Glomerular endothelial cell (primary cell): ENCODE data around the gene ANGPT4. TPM values are rescaled to one million over a fixed set of nuclear protein-coding genes. Genes with fewer than 3 reads are reported as not detected.

ENCODE experiments used
- DNase-seq: peaks from one replicate; pipeline ENCODE4 v3.0.0-alpha.2; 2011; ENCODE audit warnings: low read depth, low spot score; ENCODE audit errors: extremely low read depth
- total RNA-seq: library from RNA; depleted of rRNA; stranded (reverse); fragments of >200 nt; gene quantifications from 2 replicates; pipeline ENCODE4 v1.2.3, GENCODE V29; 2015

Gene ANGPT4
- total RNA-seq, 1 donor from 2014 or later, result not detected

GRCh38 chr20:942611-943010 is 26.5 kb upstream of the ANGPT4 start:
- DNase-seq, result no peak

- no peak for DNase-seq
These were observed 24.8 kb upstream of the ANGPT4 start for GRCh38 chr20:940926-941325.

- no peak for DNase-seq
These were observed 23.5 kb upstream of the ANGPT4 start for GRCh38 chr20:939606-940005.

- DNase-seq, result no peak
These were observed 18.2 kb upstream of the ANGPT4 start for GRCh38 chr20:934186-934840.

DNA sequence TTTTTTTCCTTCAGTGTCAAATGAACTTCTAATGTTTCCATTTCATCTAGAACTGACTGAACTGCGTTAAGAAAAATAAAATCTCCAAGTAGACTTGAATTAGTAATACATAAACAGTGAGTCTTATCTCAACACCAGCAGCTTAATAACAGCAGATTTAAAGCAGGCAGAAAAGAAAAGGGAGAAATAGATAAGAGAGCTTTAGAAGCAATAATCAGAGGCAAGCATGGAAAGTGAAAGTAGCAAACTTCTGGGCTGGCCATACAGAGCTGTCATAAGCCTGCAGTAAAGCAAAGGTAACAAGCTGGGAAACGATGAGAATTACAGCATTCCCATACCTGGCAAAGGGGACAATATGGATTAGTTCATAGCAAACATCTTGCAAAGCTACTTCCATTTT is 16.9 kb upstream of the ANGPT4 start:
- DNase-seq, result no peak

DNA sequence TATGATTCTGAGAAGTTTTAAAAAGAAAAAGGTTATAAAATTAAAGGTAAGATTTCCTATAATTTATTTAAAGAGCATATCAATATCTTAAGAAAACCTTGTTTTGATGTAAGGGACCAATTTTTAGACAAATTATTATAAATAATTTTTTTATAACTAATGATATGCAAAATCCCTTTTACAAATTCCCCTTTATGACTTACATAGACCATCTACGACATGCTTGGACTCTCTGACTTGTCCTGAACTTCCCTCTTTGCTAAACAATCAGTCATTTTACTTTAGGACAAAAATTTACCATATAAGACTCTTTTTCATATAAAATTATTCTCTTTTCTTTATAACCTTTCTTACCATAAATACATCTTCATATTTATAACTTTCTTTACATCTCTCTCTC is 15.3 kb upstream of the ANGPT4 start:
- DNase-seq, result no peak

DNA sequence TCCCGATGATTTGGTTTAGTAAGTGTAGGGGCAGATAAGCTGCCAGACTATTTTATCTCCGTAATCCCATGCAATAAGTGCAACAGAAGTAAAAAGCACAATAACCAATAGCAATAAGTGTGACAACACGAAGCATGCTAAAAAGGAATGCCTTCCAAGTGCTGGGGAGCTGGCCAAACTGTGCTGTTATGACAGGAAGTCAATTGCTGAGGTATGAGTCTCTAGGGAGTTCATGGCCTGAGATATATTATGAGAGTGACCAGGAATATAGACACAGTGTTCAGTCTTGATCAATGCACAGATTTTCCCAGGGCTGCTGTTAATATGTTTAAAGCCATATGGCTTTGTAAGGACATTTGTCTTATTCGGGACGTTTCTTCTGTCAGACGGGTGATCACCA is 10.5 kb upstream of the ANGPT4 start:
- no peak for DNase-seq

GRCh38 chr20:925516-925915 is 9.4 kb upstream of the ANGPT4 start:
- no peak for DNase-seq

- DNase-seq, result no peak
These were observed 8.5 kb upstream of the ANGPT4 start for GRCh38 chr20:924639-925038.

- DNase-seq, result no peak
These were observed 6.6 kb upstream of the ANGPT4 start for GRCh38 chr20:922781-923180.

DNA sequence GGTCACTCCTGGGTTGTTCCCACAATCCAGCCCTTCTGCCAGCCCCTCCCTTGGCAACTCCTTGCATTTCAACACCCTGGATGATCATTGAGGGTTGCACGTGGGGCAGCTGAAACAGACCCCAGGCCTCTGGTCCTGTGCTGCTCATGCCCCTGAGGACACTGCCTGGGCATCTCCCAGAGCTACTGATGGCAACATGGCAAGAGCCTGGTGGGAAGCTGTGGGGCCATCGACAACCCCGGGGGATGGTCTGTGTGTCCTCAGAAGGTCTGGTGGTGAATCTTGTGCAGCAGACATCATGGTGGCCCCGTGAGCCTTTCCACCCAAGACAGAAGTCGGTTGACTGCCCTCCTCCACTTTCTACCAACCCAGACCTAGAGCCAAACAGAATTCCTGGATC is 4.9 kb upstream of the ANGPT4 start:
- DNase-seq, result no peak

DNA sequence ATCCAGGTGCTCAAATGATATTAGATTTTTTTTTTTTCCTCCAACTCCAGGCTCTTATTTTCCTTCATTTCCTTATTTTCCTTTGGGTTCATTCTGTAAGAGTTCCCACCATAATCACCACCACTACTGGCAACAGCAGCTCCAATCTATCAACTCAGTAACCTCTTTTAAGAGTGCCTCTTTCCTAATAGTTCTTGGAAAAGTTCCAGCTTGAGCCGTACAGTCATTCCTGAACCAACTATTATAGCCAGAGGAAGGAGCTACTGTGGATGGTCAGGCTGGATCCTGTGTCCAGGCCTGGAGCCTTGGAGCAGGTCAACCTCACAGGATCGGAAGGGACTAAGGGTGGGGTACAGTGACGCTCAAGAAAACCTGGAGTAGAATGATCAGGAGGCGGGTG is 4.2 kb upstream of the ANGPT4 start:
- DNase-seq, result no peak

DNA sequence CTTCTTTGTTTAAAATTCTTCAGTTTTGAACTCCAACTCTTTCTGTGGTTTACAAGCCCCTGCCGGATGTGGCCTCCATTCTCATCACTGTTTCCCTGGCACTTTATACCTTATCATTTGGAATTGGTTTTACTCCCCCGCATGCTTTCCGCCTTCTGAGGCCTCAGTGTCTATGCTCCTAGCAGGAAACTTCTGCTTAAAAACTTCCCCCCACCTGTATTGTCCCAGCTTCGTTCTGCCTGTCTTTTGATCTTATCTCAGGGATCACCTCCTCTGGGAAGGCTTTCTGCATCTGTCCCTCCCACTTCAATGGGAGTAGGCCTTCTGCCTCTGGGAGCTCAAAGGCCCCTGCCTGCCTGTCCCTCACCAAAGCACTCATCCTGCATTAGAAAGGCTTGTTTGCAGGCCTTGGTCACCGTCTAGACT is 3.4 kb upstream of the ANGPT4 start:
- DNase-seq, result no peak

- DNase-seq, result no peak
These were observed 1.3 kb upstream of the ANGPT4 start for GRCh38 chr20:917416-917815.

DNA sequence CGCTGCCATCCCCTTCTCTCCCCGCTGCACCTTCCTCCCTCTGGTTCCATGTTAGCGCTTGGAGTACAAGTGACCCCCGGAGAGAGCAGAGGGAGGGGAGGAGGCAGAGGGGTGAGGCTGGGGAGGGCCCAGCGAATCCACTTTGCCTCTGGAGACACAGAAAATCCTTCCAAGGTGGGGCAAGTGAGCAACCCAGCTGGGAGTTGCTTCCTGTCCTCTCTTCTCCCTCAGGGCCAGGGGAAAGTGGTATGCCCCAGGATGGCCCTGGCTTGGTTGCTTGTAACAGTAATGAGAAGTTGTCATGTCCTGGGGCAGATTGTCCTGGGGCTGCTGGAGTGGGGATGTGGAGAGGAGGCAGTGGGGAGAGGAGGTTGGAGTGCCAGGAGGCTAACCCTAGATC is 691 bp upstream of the ANGPT4 start:
- DNase-seq, result no peak

DNA sequence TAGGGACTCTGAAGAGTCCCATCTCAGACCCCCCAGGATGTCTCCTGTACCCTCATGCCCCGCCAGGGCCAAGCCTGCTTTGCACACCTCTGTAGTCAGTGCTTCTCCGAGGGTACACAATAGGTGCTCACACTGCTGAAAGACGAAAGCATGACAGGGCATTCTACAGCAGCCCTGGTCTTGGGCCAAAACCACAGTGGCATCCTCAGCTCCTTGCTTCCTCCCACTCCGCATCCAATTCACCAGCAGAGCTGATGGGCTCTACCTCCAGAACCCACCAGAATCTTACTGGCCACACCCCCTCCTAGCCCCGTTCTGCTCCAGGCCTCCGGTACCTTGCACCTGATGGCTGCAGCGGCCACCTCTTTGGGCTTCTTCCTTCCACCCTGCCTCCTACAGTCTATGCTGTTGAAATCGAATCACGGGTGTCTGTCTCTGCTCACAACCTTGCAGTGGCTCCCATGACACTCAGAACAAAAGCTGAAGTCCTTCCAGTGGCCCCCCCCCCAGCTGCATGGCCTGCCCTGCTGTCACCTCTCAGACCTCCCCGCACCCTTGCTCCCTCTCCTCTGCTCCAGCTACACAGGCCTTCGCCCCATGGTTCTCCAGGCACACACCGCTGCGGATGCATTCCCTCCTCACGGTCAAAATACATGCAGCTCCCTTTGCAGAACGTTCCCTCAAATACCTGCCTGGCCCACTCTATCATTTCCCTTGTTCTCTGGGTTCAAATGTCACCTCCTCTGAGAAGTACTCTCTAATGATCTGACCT is 1.2 kb downstream of the ANGPT4 start:
- DNase-seq, result no peak

- no peak for DNase-seq
These were observed 2.8 kb downstream of the ANGPT4 start for GRCh38 chr20:913306-913849.

DNA sequence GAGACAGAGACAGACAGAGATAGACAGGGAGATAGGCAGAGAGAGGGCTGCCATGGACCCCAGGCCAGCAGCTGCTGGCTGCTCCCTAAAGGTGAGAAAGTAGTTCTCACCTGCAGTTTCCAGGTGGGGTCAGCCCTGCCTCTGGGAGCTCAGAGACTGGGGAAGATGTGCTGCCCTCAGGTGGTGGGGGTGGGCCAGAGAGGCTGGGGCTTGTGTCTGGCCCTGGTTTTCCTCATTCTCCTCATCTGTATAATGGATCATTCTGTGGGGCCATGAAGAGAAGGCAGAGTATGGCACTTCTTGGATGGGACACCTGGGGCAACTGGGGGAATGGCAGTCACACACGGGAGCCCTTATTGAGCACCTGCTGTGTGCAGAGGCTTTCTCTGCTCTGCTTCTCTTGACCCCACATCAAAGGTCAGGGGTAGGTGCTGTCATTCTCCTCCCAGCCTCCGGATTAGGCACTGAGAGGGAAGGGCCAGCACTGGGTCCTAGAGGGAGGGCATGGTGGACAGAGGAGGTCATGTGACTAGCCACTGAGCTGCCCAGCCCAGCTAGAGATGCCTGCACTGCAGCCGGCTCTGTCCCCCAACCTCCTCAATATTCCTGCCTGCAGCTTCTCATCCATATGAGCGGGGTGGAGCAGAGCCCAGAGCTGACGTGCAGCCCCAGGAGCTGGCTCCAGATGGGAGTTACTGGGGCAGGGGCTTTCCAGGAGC is 4.1 kb downstream of the ANGPT4 start:
- no peak for DNase-seq

DNA sequence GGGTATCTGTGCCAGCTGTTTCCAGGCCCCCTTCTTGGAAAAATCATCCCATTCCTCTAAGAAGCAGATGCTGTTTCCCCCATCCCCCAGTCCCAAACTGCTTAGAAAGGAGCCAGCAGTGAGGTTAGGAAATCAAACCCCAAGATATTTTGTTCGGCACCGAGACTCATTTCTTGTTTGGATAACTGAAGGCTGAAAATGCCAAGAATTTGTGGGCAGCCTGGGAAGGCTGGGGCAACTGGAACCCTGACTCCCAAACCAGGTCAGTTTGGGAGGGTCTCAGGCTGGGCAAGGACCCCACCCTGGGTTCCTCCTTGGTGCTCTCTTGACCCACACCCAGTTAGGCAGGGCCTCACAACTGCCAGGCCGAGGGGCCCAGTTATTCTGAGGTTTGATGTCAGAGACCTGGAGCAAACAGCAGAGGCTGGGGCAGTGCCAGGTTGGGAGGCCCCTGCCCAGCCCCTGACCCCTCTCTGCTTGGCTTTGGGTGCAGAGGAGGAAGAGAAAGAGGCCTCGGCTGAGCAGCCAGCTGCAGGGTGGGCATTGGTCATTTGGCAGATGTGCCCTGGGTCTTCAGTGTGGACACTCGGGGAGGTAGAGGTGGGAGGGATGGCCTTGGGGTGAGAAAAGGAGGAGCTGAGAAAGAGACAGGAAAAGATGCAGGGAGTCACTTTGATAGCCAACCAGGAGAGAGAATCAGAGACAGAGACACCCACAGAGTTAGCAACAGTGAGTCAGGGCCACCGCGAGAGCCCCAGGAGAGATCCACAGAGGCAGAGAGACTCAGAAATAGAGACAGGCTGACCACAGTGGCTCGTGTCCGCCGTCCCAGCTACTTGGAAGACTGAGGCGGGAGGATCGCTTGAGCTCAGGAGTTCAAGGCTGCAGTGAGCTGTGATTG is 5.0 kb downstream of the ANGPT4 start:
- DNase-seq, result no peak

- DNase-seq, result no peak
These were observed 5.8 kb downstream of the ANGPT4 start for GRCh38 chr20:910132-910869.
